22Rv1 (cell line): Measurements from ENCODE around the gene H6PD.

Experiments used
- ZFX ChIP-seq: fragments of 450-650 bp; IDR thresholded peaks from 2 replicates; pipeline ENCODE4 v1.6.1; 2017; ENCODE audit warnings: antibody characterized with exemption, borderline replicate concordance
- TF ChIP-seq, protein P1 (sequence below): fragments of 450-650 bp; IDR thresholded peaks from 2 replicates; pipeline ENCODE4 v1.5.1; 2017; ENCODE audit warnings: mild to moderate bottlenecking

- TF ChIP-seq, protein P1, sequence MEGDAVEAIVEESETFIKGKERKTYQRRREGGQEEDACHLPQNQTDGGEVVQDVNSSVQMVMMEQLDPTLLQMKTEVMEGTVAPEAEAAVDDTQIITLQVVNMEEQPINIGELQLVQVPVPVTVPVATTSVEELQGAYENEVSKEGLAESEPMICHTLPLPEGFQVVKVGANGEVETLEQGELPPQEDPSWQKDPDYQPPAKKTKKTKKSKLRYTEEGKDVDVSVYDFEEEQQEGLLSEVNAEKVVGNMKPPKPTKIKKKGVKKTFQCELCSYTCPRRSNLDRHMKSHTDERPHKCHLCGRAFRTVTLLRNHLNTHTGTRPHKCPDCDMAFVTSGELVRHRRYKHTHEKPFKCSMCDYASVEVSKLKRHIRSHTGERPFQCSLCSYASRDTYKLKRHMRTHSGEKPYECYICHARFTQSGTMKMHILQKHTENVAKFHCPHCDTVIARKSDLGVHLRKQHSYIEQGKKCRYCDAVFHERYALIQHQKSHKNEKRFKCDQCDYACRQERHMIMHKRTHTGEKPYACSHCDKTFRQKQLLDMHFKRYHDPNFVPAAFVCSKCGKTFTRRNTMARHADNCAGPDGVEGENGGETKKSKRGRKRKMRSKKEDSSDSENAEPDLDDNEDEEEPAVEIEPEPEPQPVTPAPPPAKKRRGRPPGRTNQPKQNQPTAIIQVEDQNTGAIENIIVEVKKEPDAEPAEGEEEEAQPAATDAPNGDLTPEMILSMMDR = no peak
- no peak for TF ChIP-seq ZFX
Observed at GRCh38 chr1:9202240-9202870, 32.2 kb upstream of the H6PD start.
